GM12878 (cell line): ENCODE results near the gene PSIP1. TPM values are rescaled to one million over a fixed set of nuclear protein-coding genes. Genes with fewer than 3 reads are reported as not detected.

Source experiments
- CHD1 ChIP-seq: IDR thresholded peaks from 2 replicates; pipeline ENCODE4 v1.6.1; 2012; ENCODE audit warnings: low read depth, low read length, improper control_type of control experiment
- DPF2 ChIP-seq: fragments of 450-650 bp; IDR thresholded peaks from 2 replicates; pipeline ENCODE4 v1.6.1; 2017; ENCODE audit warnings: mild to moderate bottlenecking
- EZH2 ChIP-seq: IDR thresholded peaks from 2 replicates; pipeline ENCODE4 v1.6.1; 2012; ENCODE audit warnings: low read depth, mild to moderate bottlenecking, control low read depth, inconsistent platforms, low read length, borderline replicate concordance; ENCODE audit not compliant: control insufficient read depth
- FOXK2 ChIP-seq: fragments of 450-650 bp; IDR thresholded peaks from 2 replicates; pipeline ENCODE4 v1.6.1; 2017; ENCODE audit warnings: mild to moderate bottlenecking, moderate library complexity
- HDAC6 ChIP-seq: fragments of 200-600 bp; sonication (generic); IDR thresholded peaks from one replicate; pipeline ENCODE4 v1.8.0; 2017; ENCODE audit warnings: antibody characterized with exemption; ENCODE audit not compliant: unreplicated experiment
- IKZF1 ChIP-seq: fragments of 450-650 bp; conservative IDR thresholded peaks from 2 replicates; pipeline ENCODE4 v1.6.1; 2017; ENCODE audit warnings: antibody characterized with exemption, mild to moderate bottlenecking
- MTA2 ChIP-seq: fragments of 450-650 bp; IDR thresholded peaks from 2 replicates; pipeline ENCODE4 v1.6.1; 2016; ENCODE audit warnings: low read depth, mild to moderate bottlenecking, moderate library complexity
- MTA3 ChIP-seq: IDR thresholded peaks from 2 replicates; pipeline ENCODE4 v1.6.1; 2012; ENCODE audit warnings: low read length, inconsistent platforms, borderline replicate concordance
- NFIC ChIP-seq: IDR thresholded peaks from 2 replicates; pipeline ENCODE4 v1.6.1; 2012; ENCODE audit warnings: low read depth, mild to moderate bottlenecking, inconsistent platforms, low read length, moderate library complexity
- NFXL1 ChIP-seq: fragments of 450-650 bp; IDR thresholded peaks from 2 replicates; pipeline ENCODE4 v1.6.1; 2017; ENCODE audit warnings: antibody characterized with exemption, mild to moderate bottlenecking, borderline replicate concordance
- NR2C2 ChIP-seq: IDR thresholded peaks from 2 replicates; pipeline ENCODE4 v1.6.1; 2011; ENCODE audit warnings: borderline replicate concordance, low read depth; ENCODE audit not compliant: control insufficient read depth, insufficient read length
- RAD21 ChIP-seq: IDR thresholded peaks from 2 replicates; pipeline ENCODE4 v1.6.1; 2011; ENCODE audit warnings: mild to moderate bottlenecking, low read depth, low read length, moderate library complexity; ENCODE audit not compliant: insufficient read depth
- SMAD1 ChIP-seq: fragments of 450-650 bp; IDR thresholded peaks from 2 replicates; pipeline ENCODE4 v1.6.1; 2018; ENCODE audit warnings: mild to moderate bottlenecking, low read depth; ENCODE audit not compliant: partially characterized antibody
- SPI1 ChIP-seq: IDR thresholded peaks from 2 replicates; pipeline ENCODE4 v1.6.1; 2011; ENCODE audit warnings: low read depth, mild to moderate bottlenecking, low read length, moderate library complexity, borderline replicate concordance; ENCODE audit not compliant: insufficient read depth
- SRF ChIP-seq, 2 experiments: IDR thresholded peaks; 2 replicates each; pipeline ENCODE4 v1.6.1; 2011; ENCODE audit warnings: low read depth in 2 of 2, low read length in 2 of 2, mild to moderate bottlenecking in 1 of 2, moderate library complexity in 1 of 2
- YBX1 ChIP-seq: fragments of 450-650 bp; IDR thresholded peaks from 2 replicates; pipeline ENCODE4 v1.6.1; 2016; ENCODE audit warnings: antibody characterized with exemption
- ZNF274 ChIP-seq: IDR thresholded peaks from one replicate; pipeline ENCODE4 v1.8.0; 2011; ENCODE audit not compliant: insufficient read length, insufficient read depth
- ZSCAN29 ChIP-seq: fragments of 450-650 bp; IDR thresholded peaks from 2 replicates; pipeline ENCODE4 v1.6.1; 2017; ENCODE audit warnings: mild to moderate bottlenecking, moderate library complexity
- polyA plus RNA-seq, 11 experiments: library from polyadenylated mRNA; depleted of rRNA in 4 of 11; unstranded in 6 of 11; stranded (reverse) in 5 of 11; fragments of >200 nt; fragmentation: Nextera tagmentation in 4 of 11; fragmentation: Illumina TruSeq in 1 of 11; extraction: Ambion mirVana in 4 of 11; extraction: Trizol in 1 of 11; gene quantifications; 1 replicate in 1 of 11; 2 replicates in 10 of 11; pipeline versions ENCODE4 v1.2.1 to v1.2.3, GENCODE V29; 2011 to 2016; ENCODE audit warnings: inconsistent platforms in 2 of 11, missing spikeins in 2 of 11, low read depth in 1 of 11
- total RNA-seq, 4 experiments: library from RNA; depleted of rRNA in 3 of 4; stranded (reverse); fragments of >200 nt in 3 of 4; fragmentation: Illumina TruSeq in 1 of 4; extraction: Trizol in 1 of 4; gene quantifications; 2 replicates each; pipeline versions ENCODE4 v1.2.1 to v1.2.3, GENCODE V29; 2013 to 2021
- TF ChIP-seq, protein P1 (sequence below): fragments of 450-650 bp; IDR thresholded peaks from 2 replicates; pipeline ENCODE4 v1.6.1; 2017; ENCODE audit warnings: borderline replicate concordance
- TF ChIP-seq, protein P2 (sequence below): fragments of 450-650 bp; IDR thresholded peaks from 2 replicates; pipeline ENCODE4 v1.6.1; 2016; ENCODE audit warnings: mild to moderate bottlenecking, moderate library complexity, borderline replicate concordance
- TF ChIP-seq, protein P3 (sequence below): fragments of 450-650 bp; IDR thresholded peaks from 2 replicates; pipeline ENCODE4 v1.6.1; 2017; ENCODE audit warnings: antibody characterized with exemption, mild to moderate bottlenecking, moderate library complexity
- TF ChIP-seq, protein P4 (sequence below): IDR thresholded peaks from 2 replicates; pipeline ENCODE4 v1.6.1; 2011; ENCODE audit warnings: low read depth, mild to moderate bottlenecking, low read length, moderate library complexity, borderline replicate concordance; ENCODE audit errors: extremely low read depth

Gene PSIP1
- total and polyA plus RNA-seq, 10 of the 15 experiments (the other 5 are each of a cell fraction or from before 2014, with no cell fraction given): 75.5 to 299 (median 173) TPM

DNA sequence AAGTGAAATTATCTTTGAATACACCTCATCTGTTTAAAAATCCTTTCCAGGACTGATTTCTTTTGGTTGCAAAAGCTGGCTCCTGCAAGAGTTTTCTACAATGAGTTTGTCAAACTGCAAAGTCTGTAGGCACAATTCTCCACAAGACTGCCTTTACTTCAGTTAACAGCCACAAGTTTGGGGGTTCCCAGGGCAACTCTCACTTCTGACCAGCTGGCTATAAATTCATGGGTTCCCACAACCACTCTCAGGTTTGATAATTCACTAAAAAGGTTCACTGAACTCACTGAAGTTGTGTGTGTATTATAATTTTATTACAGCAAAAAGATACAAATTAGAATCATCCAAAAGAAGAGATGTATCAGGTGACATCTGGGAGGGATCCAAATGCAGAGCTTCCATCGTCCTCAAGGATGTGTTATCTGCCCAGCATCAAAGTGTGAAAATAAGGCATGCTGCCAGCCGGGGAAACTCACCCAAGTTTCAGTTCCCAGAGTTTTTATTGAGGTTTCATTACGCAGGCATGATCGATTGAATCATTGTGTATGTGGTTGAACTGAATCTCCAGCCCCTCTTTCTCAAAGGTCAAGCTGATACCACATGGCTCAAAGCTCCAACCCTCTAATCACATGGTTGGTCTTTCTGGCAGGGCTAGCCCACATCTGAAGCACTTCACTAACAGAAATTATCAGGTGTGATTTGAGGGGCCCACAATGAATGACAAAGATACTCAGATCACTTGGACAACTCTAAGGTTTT, 19.0 kb upstream of the PSIP1 start (continued):
- TF ChIP-seq, protein P1, sequence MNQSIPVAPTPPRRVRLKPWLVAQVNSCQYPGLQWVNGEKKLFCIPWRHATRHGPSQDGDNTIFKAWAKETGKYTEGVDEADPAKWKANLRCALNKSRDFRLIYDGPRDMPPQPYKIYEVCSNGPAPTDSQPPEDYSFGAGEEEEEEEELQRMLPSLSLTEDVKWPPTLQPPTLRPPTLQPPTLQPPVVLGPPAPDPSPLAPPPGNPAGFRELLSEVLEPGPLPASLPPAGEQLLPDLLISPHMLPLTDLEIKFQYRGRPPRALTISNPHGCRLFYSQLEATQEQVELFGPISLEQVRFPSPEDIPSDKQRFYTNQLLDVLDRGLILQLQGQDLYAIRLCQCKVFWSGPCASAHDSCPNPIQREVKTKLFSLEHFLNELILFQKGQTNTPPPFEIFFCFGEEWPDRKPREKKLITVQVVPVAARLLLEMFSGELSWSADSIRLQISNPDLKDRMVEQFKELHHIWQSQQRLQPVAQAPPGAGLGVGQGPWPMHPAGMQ: no peak
- peak; percentile 60; the same call in 1 of the 2 replicates for TF ChIP-seq SPI1
- TF ChIP-seq MTA2: peak; percentile 89
- no peak for TF ChIP-seq CHD1
- peak; percentile 83 for TF ChIP-seq SMAD1
- TF ChIP-seq, protein P2, sequence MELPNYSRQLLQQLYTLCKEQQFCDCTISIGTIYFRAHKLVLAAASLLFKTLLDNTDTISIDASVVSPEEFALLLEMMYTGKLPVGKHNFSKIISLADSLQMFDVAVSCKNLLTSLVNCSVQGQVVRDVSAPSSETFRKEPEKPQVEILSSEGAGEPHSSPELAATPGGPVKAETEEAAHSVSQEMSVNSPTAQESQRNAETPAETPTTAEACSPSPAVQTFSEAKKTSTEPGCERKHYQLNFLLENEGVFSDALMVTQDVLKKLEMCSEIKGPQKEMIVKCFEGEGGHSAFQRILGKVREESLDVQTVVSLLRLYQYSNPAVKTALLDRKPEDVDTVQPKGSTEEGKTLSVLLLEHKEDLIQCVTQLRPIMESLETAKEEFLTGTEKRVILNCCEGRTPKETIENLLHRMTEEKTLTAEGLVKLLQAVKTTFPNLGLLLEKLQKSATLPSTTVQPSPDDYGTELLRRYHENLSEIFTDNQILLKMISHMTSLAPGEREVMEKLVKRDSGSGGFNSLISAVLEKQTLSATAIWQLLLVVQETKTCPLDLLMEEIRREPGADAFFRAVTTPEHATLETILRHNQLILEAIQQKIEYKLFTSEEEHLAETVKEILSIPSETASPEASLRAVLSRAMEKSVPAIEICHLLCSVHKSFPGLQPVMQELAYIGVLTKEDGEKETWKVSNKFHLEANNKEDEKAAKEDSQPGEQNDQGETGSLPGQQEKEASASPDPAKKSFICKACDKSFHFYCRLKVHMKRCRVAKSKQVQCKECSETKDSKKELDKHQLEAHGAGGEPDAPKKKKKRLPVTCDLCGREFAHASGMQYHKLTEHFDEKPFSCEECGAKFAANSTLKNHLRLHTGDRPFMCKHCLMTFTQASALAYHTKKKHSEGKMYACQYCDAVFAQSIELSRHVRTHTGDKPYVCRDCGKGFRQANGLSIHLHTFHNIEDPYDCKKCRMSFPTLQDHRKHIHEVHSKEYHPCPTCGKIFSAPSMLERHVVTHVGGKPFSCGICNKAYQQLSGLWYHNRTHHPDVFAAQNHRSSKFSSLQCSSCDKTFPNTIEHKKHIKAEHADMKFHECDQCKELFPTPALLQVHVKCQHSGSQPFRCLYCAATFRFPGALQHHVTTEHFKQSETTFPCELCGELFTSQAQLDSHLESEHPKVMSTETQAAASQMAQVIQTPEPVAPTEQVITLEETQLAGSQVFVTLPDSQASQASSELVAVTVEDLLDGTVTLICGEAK: no peak
- peak; percentile 83 for TF ChIP-seq DPF2
- no peak for TF ChIP-seq FOXK2
- TF ChIP-seq NR2C2: no peak
- TF ChIP-seq NFXL1: no peak
- TF ChIP-seq EZH2: no peak
- no peak for TF ChIP-seq ZNF274
- TF ChIP-seq IKZF1: peak; percentile 84
- TF ChIP-seq MTA3: peak; percentile 55; the same call in 1 of the 2 replicates
- no peak; the same call in 1 of the 2 replicates for TF ChIP-seq RAD21
- TF ChIP-seq HDAC6: no peak
- peak; percentile 74; the same call in 1 of the 2 replicates for TF ChIP-seq NFIC
- TF ChIP-seq, protein P3, sequence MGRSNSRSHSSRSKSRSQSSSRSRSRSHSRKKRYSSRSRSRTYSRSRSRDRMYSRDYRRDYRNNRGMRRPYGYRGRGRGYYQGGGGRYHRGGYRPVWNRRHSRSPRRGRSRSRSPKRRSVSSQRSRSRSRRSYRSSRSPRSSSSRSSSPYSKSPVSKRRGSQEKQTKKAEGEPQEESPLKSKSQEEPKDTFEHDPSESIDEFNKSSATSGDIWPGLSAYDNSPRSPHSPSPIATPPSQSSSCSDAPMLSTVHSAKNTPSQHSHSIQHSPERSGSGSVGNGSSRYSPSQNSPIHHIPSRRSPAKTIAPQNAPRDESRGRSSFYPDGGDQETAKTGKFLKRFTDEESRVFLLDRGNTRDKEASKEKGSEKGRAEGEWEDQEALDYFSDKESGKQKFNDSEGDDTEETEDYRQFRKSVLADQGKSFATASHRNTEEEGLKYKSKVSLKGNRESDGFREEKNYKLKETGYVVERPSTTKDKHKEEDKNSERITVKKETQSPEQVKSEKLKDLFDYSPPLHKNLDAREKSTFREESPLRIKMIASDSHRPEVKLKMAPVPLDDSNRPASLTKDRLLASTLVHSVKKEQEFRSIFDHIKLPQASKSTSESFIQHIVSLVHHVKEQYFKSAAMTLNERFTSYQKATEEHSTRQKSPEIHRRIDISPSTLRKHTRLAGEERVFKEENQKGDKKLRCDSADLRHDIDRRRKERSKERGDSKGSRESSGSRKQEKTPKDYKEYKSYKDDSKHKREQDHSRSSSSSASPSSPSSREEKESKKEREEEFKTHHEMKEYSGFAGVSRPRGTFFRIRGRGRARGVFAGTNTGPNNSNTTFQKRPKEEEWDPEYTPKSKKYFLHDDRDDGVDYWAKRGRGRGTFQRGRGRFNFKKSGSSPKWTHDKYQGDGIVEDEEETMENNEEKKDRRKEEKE: no peak
- no peak for TF ChIP-seq ZSCAN29
- TF ChIP-seq YBX1: no peak
- no peak for TF ChIP-seq SRF (IDR thresholded peaks at IDR 0.05; ENCODE audit: low read depth in 2 of 2, low read length in 2 of 2)
- TF ChIP-seq, protein P4, sequence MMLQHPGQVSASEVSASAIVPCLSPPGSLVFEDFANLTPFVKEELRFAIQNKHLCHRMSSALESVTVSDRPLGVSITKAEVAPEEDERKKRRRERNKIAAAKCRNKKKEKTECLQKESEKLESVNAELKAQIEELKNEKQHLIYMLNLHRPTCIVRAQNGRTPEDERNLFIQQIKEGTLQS: no peak
